HUES6 (cell line): ENCODE measurements around the gene FYTTD1.

Source experiments
- H3K27ac ChIP-seq: 2 replicates; pipeline ENCODE4 v1.7.0; 2013; ENCODE audit warnings: low read depth, mild to moderate bottlenecking, low read length, inconsistent platforms
- H3K27me3 ChIP-seq: 2 replicates; pipeline ENCODE4 v1.6.1; 2013; ENCODE audit warnings: low read length; ENCODE audit not compliant: control insufficient read depth, insufficient read depth
- H3K36me3 ChIP-seq: 2 replicates; pipeline ENCODE4 v1.6.1; 2013; ENCODE audit warnings: low read length; ENCODE audit not compliant: control insufficient read depth, insufficient read depth
- H3K4me1 ChIP-seq: 2 replicates; pipeline ENCODE4 v1.6.1; 2013; ENCODE audit warnings: low read length; ENCODE audit not compliant: control insufficient read depth, insufficient read depth
- H3K4me3 ChIP-seq: 2 replicates; pipeline ENCODE4 v1.5.1; 2013; ENCODE audit warnings: low read depth, low read length
- H3K9ac ChIP-seq: one replicate; pipeline ENCODE4 v1.6.1; 2013; ENCODE audit warnings: mild to moderate bottlenecking, low read length
- H3K9me3 ChIP-seq: 2 replicates; pipeline ENCODE4 v1.6.1; 2013; ENCODE audit warnings: low read depth, low read length; ENCODE audit not compliant: control insufficient read depth, insufficient read depth

FYTTD1 gene

GRCh38 chr3:197791892-197792647 lies 42.4 kb downstream of the FYTTD1 start:
- no peaks in the 10 kb centered on the region for H3K9me3 ChIP-seq
- H3K4me1 ChIP-seq = no peaks in the 10 kb centered on the region
- H3K4me3 ChIP-seq = peak overlapping the region; percentile 93
- H3K27ac ChIP-seq = peak overlapping the region; percentile 95; the same call in 1 of the 2 replicates
- peak overlapping the region; percentile 96 for H3K9ac ChIP-seq
- no peaks in the 10 kb centered on the region for H3K27me3 ChIP-seq
- no peaks in the 10 kb centered on the region for H3K36me3 ChIP-seq

GRCh38 chr3:197793247-197793646 lies 43.6 kb downstream of the FYTTD1 start:
- Histone ChIP-seq H3K4me3 (peak overlapping the region; percentile 2; the same call in 1 of the 2 replicates), H3K4me1 (no peaks in the 10 kb centered on the region), H3K36me3 (no peaks in the 10 kb centered on the region), H3K27ac (no peak overlapping the region), H3K27me3 (no peaks in the 10 kb centered on the region), H3K9ac (no peak overlapping the region), H3K9me3 (no peaks in the 10 kb centered on the region)

GRCh38 chr3:197794115-197794514 lies 44.4 kb downstream of the FYTTD1 start:
- Histone ChIP-seq H3K4me3 (no peak overlapping the region), H3K36me3 (no peaks in the 10 kb centered on the region), H3K27ac (no peak overlapping the region), H3K27me3 (no peaks in the 10 kb centered on the region), H3K4me1 (no peaks in the 10 kb centered on the region), H3K9me3 (no peaks in the 10 kb centered on the region), H3K9ac (no peak overlapping the region)

- Histone ChIP-seq H3K9ac (no peak overlapping the region), H3K27ac (no peak overlapping the region), H3K27me3 (no peaks in the 10 kb centered on the region), H3K36me3 (no peaks in the 10 kb centered on the region), H3K4me3 (no peak overlapping the region), H3K9me3 (no peaks in the 10 kb centered on the region), H3K4me1 (no peaks in the 10 kb centered on the region)
Measured at GRCh38 chr3:197795200-197795599, 45.5 kb downstream of the FYTTD1 start.

- Histone ChIP-seq H3K4me3 (no peak overlapping the region), H3K27me3 (no peaks in the 10 kb centered on the region), H3K9ac (no peak overlapping the region), H3K27ac (no peak overlapping the region), H3K36me3 (no peaks in the 10 kb centered on the region), H3K9me3 (no peaks in the 10 kb centered on the region), H3K4me1 (no peaks in the 10 kb centered on the region)
Measured at GRCh38 chr3:197796087-197796486, 46.4 kb downstream of the FYTTD1 start.

- Histone ChIP-seq H3K4me1 (no peaks in the 10 kb centered on the region), H3K9me3 (no peaks in the 10 kb centered on the region), H3K36me3 (no peaks in the 10 kb centered on the region), H3K4me3 (no peak overlapping the region), H3K27ac (no peak overlapping the region), H3K27me3 (no peaks in the 10 kb centered on the region), H3K9ac (no peak overlapping the region)
Measured at GRCh38 chr3:197798863-197799262, 49.2 kb downstream of the FYTTD1 start.

- Histone ChIP-seq H3K27ac (no peak overlapping the region), H3K27me3 (no peaks in the 10 kb centered on the region), H3K9me3 (no peaks in the 10 kb centered on the region), H3K9ac (no peak overlapping the region), H3K36me3 (0 out of 2 replicates have a peak, but pooled peaks cover 2% of the 10 kb centered on the region), H3K4me1 (no peaks in the 10 kb centered on the region), H3K4me3 (no peak overlapping the region)
Measured at GRCh38 chr3:197800379-197800778, 50.7 kb downstream of the FYTTD1 start.

GRCh38 chr3:197801891-197802778 lies 52.5 kb downstream of the FYTTD1 start:
- 0 out of 2 replicates have a peak, but pooled peaks cover 2% of the 10 kb centered on the region for H3K36me3 ChIP-seq
- H3K9ac ChIP-seq = no peak overlapping the region
- H3K27me3 ChIP-seq = no peaks in the 10 kb centered on the region
- H3K27ac ChIP-seq = no peak overlapping the region
- H3K4me1 ChIP-seq = no peaks in the 10 kb centered on the region
- H3K4me3 ChIP-seq = no peak overlapping the region
- H3K9me3 ChIP-seq = no peaks in the 10 kb centered on the region

GRCh38 chr3:197802779-197803459 lies 53.2 kb downstream of the FYTTD1 start:
- H3K27ac ChIP-seq = no peak overlapping the region
- H3K36me3 ChIP-seq = 0 out of 2 replicates have a peak, but pooled peaks cover 2% of the 10 kb centered on the region
- no peak overlapping the region for H3K9ac ChIP-seq
- H3K27me3 ChIP-seq = no peaks in the 10 kb centered on the region
- H3K4me1 ChIP-seq = no peaks in the 10 kb centered on the region
- no peak overlapping the region for H3K4me3 ChIP-seq
- no peaks in the 10 kb centered on the region for H3K9me3 ChIP-seq

- H3K27ac ChIP-seq = no peak overlapping the region
- no peaks in the 10 kb centered on the region for H3K9me3 ChIP-seq
- H3K36me3 ChIP-seq = peaks cover 2% of the 10 kb centered on the region; the same call in 1 of the 2 replicates
- H3K27me3 ChIP-seq = no peaks in the 10 kb centered on the region
- no peak overlapping the region for H3K9ac ChIP-seq
- H3K4me1 ChIP-seq = 0 out of 2 replicates have a peak, but pooled peaks cover 3% of the 10 kb centered on the region
- no peak overlapping the region for H3K4me3 ChIP-seq
Measured at GRCh38 chr3:197804511-197804910, 54.8 kb downstream of the FYTTD1 start.
